K562 (cell line): Measurements from ENCODE around the gene NFIC. TPM values are rescaled to one million over a fixed set of nuclear protein-coding genes. Genes with fewer than 3 reads are reported as not detected.

ENCODE experiments used
- ARNT ChIP-seq, 2 experiments: fragments of 450-650 bp; IDR thresholded peaks; 2 replicates each; pipeline ENCODE4 v1.6.1; 2016; ENCODE audit warnings: mild to moderate bottlenecking in 1 of 2
- CBX5 ChIP-seq: IDR thresholded peaks from 2 replicates; pipeline ENCODE4 v1.6.1; 2014; ENCODE audit warnings: low read depth, borderline replicate concordance
- E2F3 ChIP-seq: fragments of 250-450 bp; sonication (Bioruptor Pico); IDR thresholded peaks from 2 replicates; pipeline ENCODE4 v1.4.0; 2020; ENCODE audit warnings: mild to moderate bottlenecking
- ELF2 ChIP-seq: fragments of 250-450 bp; sonication (Bioruptor Pico); IDR thresholded peaks from 2 replicates; pipeline ENCODE4 v1.5.0; 2021; ENCODE audit warnings: mild to moderate bottlenecking
- ETS1 ChIP-seq: conservative IDR thresholded peaks from 2 replicates; pipeline ENCODE4 v1.6.1; 2011; ENCODE audit warnings: low read depth, mild to moderate bottlenecking, low read length; ENCODE audit not compliant: control insufficient read depth
- GATAD2B ChIP-seq: fragments of 450-650 bp; IDR thresholded peaks from 2 replicates; pipeline ENCODE4 v1.6.1; 2017; ENCODE audit warnings: mild to moderate bottlenecking, borderline replicate concordance
- IRF2 ChIP-seq: sonication (generic); formaldehyde crosslinking; IDR thresholded peaks from 2 replicates; pipeline ENCODE4 v1.8.1; 2022; ENCODE audit warnings: mild to moderate bottlenecking, missing genetic modification reagents
- KLF13 ChIP-seq: fragments of 450-650 bp; IDR thresholded peaks from 2 replicates; pipeline ENCODE4 v1.6.1; 2016; ENCODE audit warnings: missing genetic modification characterization, low read depth, mild to moderate bottlenecking, missing compliant biosample characterization, moderate library complexity, borderline replicate concordance
- RBM15 ChIP-seq: fragments of 200-400 bp; formaldehyde crosslinking; IDR thresholded peaks from 2 replicates; pipeline ENCODE4 v1.6.1; 2018; ENCODE audit warnings: mild to moderate bottlenecking, low read length, moderate library complexity; ENCODE audit not compliant: insufficient read depth
- STAT6 ChIP-seq: sonication (generic); formaldehyde crosslinking; IDR thresholded peaks from 2 replicates; pipeline ENCODE4 v1.8.1; 2023; ENCODE audit warnings: mild to moderate bottlenecking, missing genetic modification reagents
- TBP ChIP-seq: optimal IDR thresholded peaks from 2 replicates; pipeline ENCODE3; 2011; ENCODE audit warnings: low read depth, low read length, improper control_type of control experiment
- ZBTB8A ChIP-seq: fragments of 450-650 bp; IDR thresholded peaks from 2 replicates; pipeline ENCODE4 v1.6.1; 2018; ENCODE audit warnings: mild to moderate bottlenecking, moderate library complexity; ENCODE audit not compliant: partially characterized antibody
- polyA plus RNA-seq, 8 experiments: library from polyadenylated mRNA; depleted of rRNA in 4 of 8; stranded (reverse) in 5 of 8; unstranded in 3 of 8; fragments of >200 nt; fragmentation: Nextera tagmentation in 2 of 8; fragmentation: Illumina TruSeq in 1 of 8; extraction: Ambion mirVana in 2 of 8; extraction: Trizol in 1 of 8; gene quantifications; 2 replicates each; pipeline versions ENCODE4 v1.2.1 to v1.2.3, GENCODE V29; 2011 to 2014; ENCODE audit warnings: inconsistent platforms in 1 of 8, missing spikeins in 1 of 8
- total RNA-seq, 7 experiments: library from RNA; depleted of rRNA in 6 of 7; stranded (reverse); fragments of >200 nt in 6 of 7; fragmentation: Illumina TruSeq in 2 of 7; extraction: Trizol in 2 of 7; gene quantifications; 2 replicates each; pipeline versions ENCODE4 v1.2.1 to v1.2.3, GENCODE V29; 2011 to 2021; ENCODE audit warnings: low replicate concordance in 1 of 7
- TF ChIP-seq, protein P1 (sequence below): fragments of 250-450 bp; sonication (Bioruptor Pico); IDR thresholded peaks from 2 replicates; pipeline ENCODE4 v1.8.0; 2022; ENCODE audit warnings: inconsistent platforms
- TF ChIP-seq, protein P2 (sequence below): fragments of 450-650 bp; IDR thresholded peaks from 2 replicates; pipeline ENCODE4 v1.6.1; 2016

Gene NFIC
- total and polyA plus RNA-seq, 9 of the 15 experiments (the other 6 are each of a cell fraction or from before 2014, with no cell fraction given), result 0.71 to 62.1 (median 6.9) TPM

DNA sequence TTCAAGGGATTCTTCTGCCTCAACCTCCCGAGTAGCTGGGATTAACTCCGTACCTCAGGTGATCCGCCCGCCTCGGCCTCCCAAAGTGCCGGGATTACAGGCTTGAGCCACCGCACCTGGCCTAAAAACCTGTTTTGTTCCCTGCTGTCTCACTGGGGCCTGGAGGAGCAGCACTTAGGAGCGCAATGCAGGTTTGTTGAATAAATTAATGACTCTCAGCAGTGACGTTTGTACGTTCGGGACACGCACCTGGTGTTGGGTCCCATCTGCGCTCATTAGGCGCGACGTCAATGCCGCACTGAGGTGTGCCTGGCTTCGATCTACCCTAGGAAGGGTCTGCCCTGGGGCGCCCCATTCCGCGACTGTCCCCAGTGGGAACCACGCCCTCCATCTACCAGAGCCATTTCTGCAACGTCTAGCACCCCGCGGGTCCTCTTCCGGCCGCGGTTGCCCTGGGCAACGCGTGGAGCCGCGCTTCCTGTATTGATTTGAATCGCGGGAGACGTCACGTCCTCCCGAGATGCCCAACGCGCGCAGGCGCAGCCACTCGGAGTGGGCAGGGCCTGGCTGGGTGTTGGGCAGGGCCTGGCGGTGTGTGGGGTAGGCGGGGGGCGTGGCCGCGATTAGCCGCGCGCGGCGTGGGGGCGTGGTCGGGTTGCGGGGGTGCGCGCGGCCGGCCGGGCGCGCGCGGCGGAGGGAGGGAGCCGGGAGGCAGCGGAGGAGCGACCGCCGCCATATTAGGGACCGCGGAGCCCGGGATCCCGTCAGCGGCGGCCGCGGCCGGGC, 139.4 kb downstream of the NFIC start, which contains the start of gene FZR1 (continued):
- TF ChIP-seq STAT6 (peak; percentile 92; the same call in 1 of the 2 replicates), KLF13 (tag) (peak; percentile 94), CBX5 (no peak), GATAD2B (peak; percentile 76; the same call in 1 of the 2 replicates), E2F3 (no peak), IRF2 (CRISPR knock-in tag) (no peak), RBM15 (no peak), ETS1 (peak; percentile 74; the same call in 1 of the 2 replicates), ZBTB8A (no peak), TBP (peak; percentile 51), ARNT (IDR thresholded peaks at IDR 0.05) (no peak), ELF2 (CRISPR knock-in tag) (peak; percentile 96)
- TF ChIP-seq, protein P1, sequence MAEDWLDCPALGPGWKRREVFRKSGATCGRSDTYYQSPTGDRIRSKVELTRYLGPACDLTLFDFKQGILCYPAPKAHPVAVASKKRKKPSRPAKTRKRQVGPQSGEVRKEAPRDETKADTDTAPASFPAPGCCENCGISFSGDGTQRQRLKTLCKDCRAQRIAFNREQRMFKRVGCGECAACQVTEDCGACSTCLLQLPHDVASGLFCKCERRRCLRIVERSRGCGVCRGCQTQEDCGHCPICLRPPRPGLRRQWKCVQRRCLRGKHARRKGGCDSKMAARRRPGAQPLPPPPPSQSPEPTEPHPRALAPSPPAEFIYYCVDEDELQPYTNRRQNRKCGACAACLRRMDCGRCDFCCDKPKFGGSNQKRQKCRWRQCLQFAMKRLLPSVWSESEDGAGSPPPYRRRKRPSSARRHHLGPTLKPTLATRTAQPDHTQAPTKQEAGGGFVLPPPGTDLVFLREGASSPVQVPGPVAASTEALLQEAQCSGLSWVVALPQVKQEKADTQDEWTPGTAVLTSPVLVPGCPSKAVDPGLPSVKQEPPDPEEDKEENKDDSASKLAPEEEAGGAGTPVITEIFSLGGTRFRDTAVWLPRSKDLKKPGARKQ (CRISPR knock-in tag), result no peak
- TF ChIP-seq, protein P2, sequence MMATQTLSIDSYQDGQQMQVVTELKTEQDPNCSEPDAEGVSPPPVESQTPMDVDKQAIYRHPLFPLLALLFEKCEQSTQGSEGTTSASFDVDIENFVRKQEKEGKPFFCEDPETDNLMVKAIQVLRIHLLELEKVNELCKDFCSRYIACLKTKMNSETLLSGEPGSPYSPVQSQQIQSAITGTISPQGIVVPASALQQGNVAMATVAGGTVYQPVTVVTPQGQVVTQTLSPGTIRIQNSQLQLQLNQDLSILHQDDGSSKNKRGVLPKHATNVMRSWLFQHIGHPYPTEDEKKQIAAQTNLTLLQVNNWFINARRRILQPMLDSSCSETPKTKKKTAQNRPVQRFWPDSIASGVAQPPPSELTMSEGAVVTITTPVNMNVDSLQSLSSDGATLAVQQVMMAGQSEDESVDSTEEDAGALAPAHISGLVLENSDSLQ, result peak; percentile 19; the same call in 1 of the 2 replicates
